IMR-90 (cell line): ENCODE measurements around the gene RRP36. TPM values are rescaled to one million over a fixed set of nuclear protein-coding genes. Genes with fewer than 3 reads are reported as not detected.

Experiments
- ATAC-seq: fragments of 200-7000 bp; cut with Tn5 transposase; 2 replicates; pipeline ENCODE4 v1.9.1; 2020; ENCODE audit warnings: low read depth, mild to moderate bottlenecking, moderate library complexity
- BruUV-seq: library from RNA; stranded (reverse); fragments of 400-500 nt; replicated peaks from 2 replicates; lab custom pipeline; 2021; lab: Mats Ljungman, UMichigan
- CTCF ChIA-PET: fragments of 300-600 bp; formaldehyde crosslinking; extraction: SDS; loops from one replicate; lab custom pipeline; 2021; ENCODE audit warnings: antibody characterized with exemption; lab: Yijun Ruan, JAX
- POLR2A ChIA-PET: fragments of 300-600 bp; sonication (Branson Sonifier 250); formaldehyde crosslinking; loops from one replicate; lab custom pipeline; 2022; ENCODE audit warnings: antibody characterized with exemption; ENCODE audit not compliant: unreplicated experiment; lab: Charles Lee
- DNase-seq: peaks from one replicate; pipeline ENCODE4 v3.0.0; 2013
- H2AFZ ChIP-seq: replicated peaks from 2 replicates; pipeline ENCODE3; 2013; ENCODE audit warnings: low read length, mild to moderate bottlenecking; ENCODE audit not compliant: poor library complexity
- H2AK5ac ChIP-seq: 2 replicates; pipeline ENCODE4 v1.6.1; 2013; ENCODE audit warnings: low read depth, low read length, inconsistent platforms
- H2AK9ac ChIP-seq: replicated peaks from 2 replicates; pipeline ENCODE3; 2013; ENCODE audit warnings: mild to moderate bottlenecking, low read depth, low read length, moderate library complexity; ENCODE audit not compliant: poor library complexity
- H2BK120ac ChIP-seq: 2 replicates; pipeline ENCODE4 v1.6.1; 2013; ENCODE audit warnings: low read depth, low read length, inconsistent platforms
- H2BK15ac ChIP-seq: 3 replicates; pipeline ENCODE4 v1.6.1; 2013; ENCODE audit warnings: low read depth, low read length, inconsistent platforms
- H2BK20ac ChIP-seq: 2 replicates; pipeline ENCODE4 v1.6.1; 2013; ENCODE audit warnings: low read depth, mild to moderate bottlenecking, inconsistent platforms, low read length, moderate library complexity
- H2BK5ac ChIP-seq: 2 replicates; pipeline ENCODE4 v1.6.1; 2013; ENCODE audit warnings: mild to moderate bottlenecking, low read depth, low read length, inconsistent platforms; ENCODE audit not compliant: poor library complexity, severe bottlenecking
- H3K14ac ChIP-seq: replicated peaks from 2 replicates; pipeline ENCODE4 v1.6.1; 2013; ENCODE audit warnings: low read depth, low read length, inconsistent platforms
- H3K18ac ChIP-seq: 2 replicates; pipeline ENCODE4 v1.6.1; 2013; ENCODE audit warnings: low read depth, low read length, control low read depth
- H3K23ac ChIP-seq: 2 replicates; pipeline ENCODE4 v1.6.1; 2013; ENCODE audit warnings: low read depth, low read length, inconsistent platforms
- H3K27ac ChIP-seq: 2 replicates; pipeline ENCODE4 v1.5.1; 2013; ENCODE audit warnings: mild to moderate bottlenecking, control low read depth, low read length; ENCODE audit not compliant: insufficient read depth
- H3K27me3 ChIP-seq: 2 replicates; pipeline ENCODE4 v1.6.1; 2013; ENCODE audit warnings: low read length; ENCODE audit not compliant: control insufficient read depth, insufficient read depth
- H3K36me3 ChIP-seq: 2 replicates; pipeline ENCODE4 v1.6.1; 2013; ENCODE audit warnings: low read length, mixed read lengths; ENCODE audit not compliant: control insufficient read depth, insufficient read depth
- H3K4ac ChIP-seq: 2 replicates; pipeline ENCODE4 v1.6.1; 2013; ENCODE audit warnings: low read depth, low read length, inconsistent platforms
- H3K4me1 ChIP-seq: 2 replicates; pipeline ENCODE4 v1.6.1; 2013; ENCODE audit warnings: low read length, mixed read lengths; ENCODE audit not compliant: control insufficient read depth, insufficient read depth
- H3K4me2 ChIP-seq: 2 replicates; pipeline ENCODE4 v1.6.1; 2013; ENCODE audit warnings: low read depth, mild to moderate bottlenecking, control low read depth, low read length, moderate library complexity
- H3K4me3 ChIP-seq: 2 replicates; pipeline ENCODE4 v1.5.1; 2013; ENCODE audit warnings: low read depth, mild to moderate bottlenecking, control low read depth, low read length, moderate library complexity; ENCODE audit not compliant: insufficient read depth
- H3K56ac ChIP-seq: 2 replicates; pipeline ENCODE4 v1.6.1; 2013; ENCODE audit warnings: low read length, inconsistent platforms; ENCODE audit not compliant: insufficient read depth; ENCODE audit errors: extremely low read depth
- H3K79me1 ChIP-seq, 2 experiments: 2 replicates each; pipeline ENCODE4 v1.6.1; 2013; ENCODE audit warnings: low read length in 2 of 2, inconsistent platforms in 1 of 2, low read depth in 1 of 2
- H3K9ac ChIP-seq: 2 replicates; pipeline ENCODE4 v1.6.1; 2013; ENCODE audit warnings: low read depth, low read length, control low read depth
- H3K9me1 ChIP-seq: 2 replicates; pipeline ENCODE4 v1.6.1; 2013; ENCODE audit warnings: low read length, inconsistent platforms; ENCODE audit not compliant: insufficient read depth
- H3K9me3 ChIP-seq: 2 replicates; pipeline ENCODE4 v1.6.1; 2013; ENCODE audit warnings: low read length; ENCODE audit not compliant: control insufficient read depth, insufficient read depth
- H4K20me1 ChIP-seq: 2 replicates; pipeline ENCODE4 v1.6.1; 2013; ENCODE audit warnings: low read length, inconsistent platforms; ENCODE audit not compliant: insufficient read depth
- H4K5ac ChIP-seq: 2 replicates; pipeline ENCODE4 v1.6.1; 2013; ENCODE audit warnings: mild to moderate bottlenecking, low read depth, low read length, control low read depth
- H4K8ac ChIP-seq, 2 experiments: 2 replicates each; pipeline ENCODE4 v1.6.1; 2013; ENCODE audit warnings: low read depth in 2 of 2, low read length in 2 of 2, control low read depth in 1 of 2, inconsistent platforms in 1 of 2
- H4K91ac ChIP-seq: 2 replicates; pipeline ENCODE4 v1.6.1; 2013; ENCODE audit warnings: low read depth, low read length, inconsistent platforms; ENCODE audit not compliant: insufficient read depth
- BHLHE40 ChIP-seq: fragments of 150-350 bp; IDR thresholded peaks from 2 replicates; pipeline ENCODE4 v1.6.1; 2016; ENCODE audit warnings: mild to moderate bottlenecking, low read depth, low read length
- FOS ChIP-seq: fragments of 150-350 bp; IDR thresholded peaks from 2 replicates; pipeline ENCODE4 v1.6.1; 2016; ENCODE audit warnings: low read depth, low read length
- MAFK ChIP-seq: IDR thresholded peaks from 2 replicates; pipeline ENCODE4 v1.6.1; 2012; ENCODE audit warnings: low read depth, low read length, improper control_type of control experiment
- NFE2L2 ChIP-seq: fragments of 150-350 bp; IDR thresholded peaks from 2 replicates; pipeline ENCODE4 v1.6.1; 2016; ENCODE audit warnings: low read depth, mild to moderate bottlenecking, low read length
- POLR2A ChIP-seq: IDR thresholded peaks from 2 replicates; pipeline ENCODE4 v1.6.1; 2012; ENCODE audit warnings: mild to moderate bottlenecking, low read depth, low read length
- RAD21 ChIP-seq: IDR thresholded peaks from 2 replicates; pipeline ENCODE4 v1.6.1; 2012; ENCODE audit warnings: low read length, improper control_type of control experiment
- RFX5 ChIP-seq: IDR thresholded peaks from 2 replicates; pipeline ENCODE4 v1.8.0; 2012; ENCODE audit warnings: low read depth, mild to moderate bottlenecking, low read length, moderate library complexity
- SMC3 ChIP-seq: fragments of 150-350 bp; IDR thresholded peaks from 2 replicates; pipeline ENCODE4 v1.6.1; 2016; ENCODE audit warnings: low read depth, mild to moderate bottlenecking, antibody characterized with exemption, low read length, moderate library complexity
- WGBS, 2 experiments: methylation state at CpG; one replicate each; pipeline versions ENCODE4 v1.1.5 to v1.1.7; 2013; ENCODE audit warnings: missing lambda C conversion rate in 2 of 2; ENCODE audit not compliant: insufficient read length in 1 of 2; ENCODE audit errors: extremely low coverage in 2 of 2; 5-methylcytosine and 5-hydroxymethylcytosine counted together
- dilution Hi-C: fragments of 300-500 bp; cut with HindIII; formaldehyde crosslinking; loops from one replicate; pipeline ENCODE4 v1.14.3; 2018; ENCODE audit warnings: low sequenced_read_pairs; ENCODE audit not compliant: unreplicated experiment
- in situ Hi-C: fragments of 300-500 bp; cut with MboI; formaldehyde crosslinking; loops from 3 replicates; pipeline ENCODE4 v1.14.3; 2019; ENCODE audit warnings: low sequenced_read_pairs, inconsistent platforms, mixed read lengths
- intact Hi-C: fragments of 100-400 bp; cut with micrococcal nuclease; formaldehyde crosslinking; loops from 2 replicates; pipeline ENCODE4 v1.10.0; 2022
- polyA plus RNA-seq, 3 experiments: library from polyadenylated mRNA; depleted of rRNA; stranded (reverse); fragments of >200 nt; gene quantifications; 2 replicates each; pipeline ENCODE4 v1.2.3, GENCODE V29; 2012; ENCODE audit warnings: low replicate concordance in 1 of 3
- total RNA-seq: library from RNA; depleted of rRNA; stranded (reverse); fragments of >200 nt; gene quantifications from 2 replicates; pipeline ENCODE4 v1.2.3, GENCODE V29; 2012
- TF ChIP-seq, protein P1 (sequence below): conservative IDR thresholded peaks from 2 replicates; pipeline ENCODE4 v1.5.1; 2012; ENCODE audit warnings: mild to moderate bottlenecking, low read depth, low read length, improper control_type of control experiment
- TF ChIP-seq, protein P2 (sequence below): fragments of 150-350 bp; IDR thresholded peaks from 2 replicates; pipeline ENCODE4 v1.6.1; 2016; ENCODE audit warnings: low read depth, mild to moderate bottlenecking, low read length, moderate library complexity, borderline replicate concordance

Gene RRP36
- total and polyA plus RNA-seq, 2 of the 4 experiments (the other 2 are of a cell fraction) = 54.3 to 106 TPM

DNA sequence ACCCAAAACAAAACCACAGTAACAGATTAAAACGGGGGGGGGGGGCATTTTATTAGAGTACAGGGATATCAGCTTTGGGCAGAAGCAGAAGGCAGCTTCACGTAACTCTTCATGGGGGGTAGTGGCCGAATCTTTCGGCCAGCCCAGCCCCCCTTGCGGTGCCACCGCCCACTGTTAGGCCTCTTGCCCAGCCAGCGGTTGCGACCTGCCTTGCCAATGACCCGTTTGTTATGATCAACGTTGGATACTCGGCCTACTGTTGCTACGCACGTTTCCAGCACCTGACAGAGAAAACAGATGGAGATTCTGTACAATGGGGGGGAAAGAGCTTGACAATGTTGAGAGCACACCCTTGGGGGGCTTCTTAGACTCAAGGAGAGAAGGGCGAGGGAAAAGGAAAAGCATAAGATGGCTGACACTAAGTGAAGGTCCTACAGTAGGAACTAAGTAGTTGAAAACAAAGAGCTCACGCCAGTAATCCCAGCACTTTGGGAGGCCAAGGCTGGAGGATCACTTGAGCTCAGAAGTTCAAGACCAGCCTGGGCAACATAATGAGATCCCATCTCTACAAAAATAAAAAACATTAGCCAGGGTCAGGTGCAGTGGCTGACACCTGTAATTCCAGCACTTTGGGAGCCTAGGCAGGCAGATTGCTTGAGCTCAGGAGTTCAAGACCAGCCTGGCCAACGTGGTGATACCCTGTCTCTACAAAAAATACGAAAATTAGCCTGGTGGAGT, 33.0 kb downstream of the RRP36 start (continued):
- no peak for TF ChIP-seq NFE2L2
- TF ChIP-seq, protein P1, sequence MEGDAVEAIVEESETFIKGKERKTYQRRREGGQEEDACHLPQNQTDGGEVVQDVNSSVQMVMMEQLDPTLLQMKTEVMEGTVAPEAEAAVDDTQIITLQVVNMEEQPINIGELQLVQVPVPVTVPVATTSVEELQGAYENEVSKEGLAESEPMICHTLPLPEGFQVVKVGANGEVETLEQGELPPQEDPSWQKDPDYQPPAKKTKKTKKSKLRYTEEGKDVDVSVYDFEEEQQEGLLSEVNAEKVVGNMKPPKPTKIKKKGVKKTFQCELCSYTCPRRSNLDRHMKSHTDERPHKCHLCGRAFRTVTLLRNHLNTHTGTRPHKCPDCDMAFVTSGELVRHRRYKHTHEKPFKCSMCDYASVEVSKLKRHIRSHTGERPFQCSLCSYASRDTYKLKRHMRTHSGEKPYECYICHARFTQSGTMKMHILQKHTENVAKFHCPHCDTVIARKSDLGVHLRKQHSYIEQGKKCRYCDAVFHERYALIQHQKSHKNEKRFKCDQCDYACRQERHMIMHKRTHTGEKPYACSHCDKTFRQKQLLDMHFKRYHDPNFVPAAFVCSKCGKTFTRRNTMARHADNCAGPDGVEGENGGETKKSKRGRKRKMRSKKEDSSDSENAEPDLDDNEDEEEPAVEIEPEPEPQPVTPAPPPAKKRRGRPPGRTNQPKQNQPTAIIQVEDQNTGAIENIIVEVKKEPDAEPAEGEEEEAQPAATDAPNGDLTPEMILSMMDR = no peak
- TF ChIP-seq POLR2A = no peak
- no peak for TF ChIP-seq MAFK

DNA sequence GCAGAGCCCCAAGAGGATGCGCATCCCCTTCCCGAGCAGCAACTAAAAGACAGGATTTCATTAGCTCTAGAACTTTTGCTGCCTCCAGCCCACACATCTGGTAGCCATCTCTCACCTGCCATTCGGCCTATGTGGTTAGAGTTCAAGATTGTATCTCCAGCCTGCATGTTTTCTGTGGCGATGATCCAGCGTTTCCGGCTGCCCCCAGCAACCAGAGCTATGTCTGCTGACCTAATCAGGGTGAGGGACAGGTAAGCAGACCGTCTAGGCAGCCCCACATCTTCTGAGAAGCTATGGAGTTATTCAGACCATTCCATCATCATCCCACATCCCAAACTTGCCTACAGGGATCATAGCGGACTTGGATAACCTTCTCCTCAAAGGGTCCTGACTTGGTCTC, 34.5 kb downstream of the RRP36 start:
- CTCF ChIA-PET = interaction anchor here (0.6 kb wide), 1 partner anchor 534 kb away, joined by 3 read pairs; no protein-coding TSS in a partner anchor
- H2BK20ac ChIP-seq = no peak overlapping the region
- BruUV-seq = no TSS peak
- no peak overlapping the region for H2AK9ac ChIP-seq
- in situ Hi-C loops = no loop called here
- H3K18ac ChIP-seq = no peak overlapping the region
- H3K9me1 ChIP-seq = peaks cover 23% of the 10 kb centered on the region
- no peaks in the 10 kb centered on the region for H3K27me3 ChIP-seq
- H2BK15ac ChIP-seq = no peak overlapping the region
- no peaks in the 10 kb centered on the region for H3K9me3 ChIP-seq
- dilution Hi-C loops = no loop called here
- H4K5ac ChIP-seq = no peak overlapping the region
- no peak for ATAC-seq
- H3K9ac ChIP-seq = no peak overlapping the region
- no peak overlapping the region for H3K4ac ChIP-seq
- no peak overlapping the region for H3K4me2 ChIP-seq
- peaks cover 24% of the 10 kb centered on the region for H3K36me3 ChIP-seq
- no peak overlapping the region for H3K27ac ChIP-seq
- H2BK120ac ChIP-seq = no peak overlapping the region
- H3K79me1 ChIP-seq = peaks cover 32 to 64% of the 10 kb centered on the region in 2 experiments
- H2AK5ac ChIP-seq = no peak overlapping the region
- H4K91ac ChIP-seq = no peak overlapping the region
- no peak for DNase-seq
- POLR2A ChIA-PET = no interaction called here
- no peak overlapping the region for H2BK5ac ChIP-seq
- no peak overlapping the region for H3K56ac ChIP-seq
- H3K4me1 ChIP-seq = peaks cover 25% of the 10 kb centered on the region
- WGBS, 2 experiments = no CpG with 5 or more reads among the region's 8 CpGs
- no peak overlapping the region for H4K8ac ChIP-seq
- intact Hi-C loops = no loop called here
- H3K23ac ChIP-seq = no peak overlapping the region
- no peaks in the 10 kb centered on the region for H4K20me1 ChIP-seq
- no peak overlapping the region for H3K14ac ChIP-seq
- H2AFZ ChIP-seq = no peak overlapping the region
- H3K4me3 ChIP-seq = no peak overlapping the region
- TF ChIP-seq BHLHE40 = no peak
- TF ChIP-seq POLR2A = no peak
- TF ChIP-seq SMC3 = no peak
- TF ChIP-seq FOS = no peak
- TF ChIP-seq, protein P2, sequence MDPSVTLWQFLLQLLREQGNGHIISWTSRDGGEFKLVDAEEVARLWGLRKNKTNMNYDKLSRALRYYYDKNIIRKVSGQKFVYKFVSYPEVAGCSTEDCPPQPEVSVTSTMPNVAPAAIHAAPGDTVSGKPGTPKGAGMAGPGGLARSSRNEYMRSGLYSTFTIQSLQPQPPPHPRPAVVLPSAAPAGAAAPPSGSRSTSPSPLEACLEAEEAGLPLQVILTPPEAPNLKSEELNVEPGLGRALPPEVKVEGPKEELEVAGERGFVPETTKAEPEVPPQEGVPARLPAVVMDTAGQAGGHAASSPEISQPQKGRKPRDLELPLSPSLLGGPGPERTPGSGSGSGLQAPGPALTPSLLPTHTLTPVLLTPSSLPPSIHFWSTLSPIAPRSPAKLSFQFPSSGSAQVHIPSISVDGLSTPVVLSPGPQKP = no peak
- TF ChIP-seq NFE2L2 = no peak
- no peak for TF ChIP-seq MAFK
- no peak for TF ChIP-seq RFX5
- TF ChIP-seq, protein P1 = no peak
- no peak for TF ChIP-seq RAD21
